Effector memory CD4-positive, alpha-beta T cell (primary cell): ENCODE results near the gene LDLRAD4.

Source experiments
- DNase-seq, 3 donors: peaks; one replicate each; pipeline ENCODE4 v3.0.0-alpha.2; 2020
- H3K27ac ChIP-seq: 2 replicates; pipeline ENCODE4 v1.7.0; 2013; ENCODE audit warnings: mild to moderate bottlenecking, low read length, moderate library complexity; ENCODE audit not compliant: insufficient read depth, poor library complexity, severe bottlenecking
- H3K27me3 ChIP-seq: replicated peaks from 2 replicates; pipeline ENCODE4 v1.7.0; 2013; ENCODE audit warnings: mild to moderate bottlenecking, low read length; ENCODE audit not compliant: insufficient read depth, control insufficient read depth, poor library complexity, severe bottlenecking
- H3K36me3 ChIP-seq: 2 replicates; pipeline ENCODE4 v1.7.0; 2013; ENCODE audit warnings: mild to moderate bottlenecking, low read length, moderate library complexity; ENCODE audit not compliant: control insufficient read depth, insufficient read depth
- H3K4me1 ChIP-seq: 2 replicates; pipeline ENCODE4 v1.7.0; 2013; ENCODE audit warnings: low read length, mild to moderate bottlenecking; ENCODE audit not compliant: control insufficient read depth, insufficient read depth, poor library complexity, severe bottlenecking
- H3K4me3 ChIP-seq: 2 replicates; pipeline ENCODE4 v1.7.0; 2013; ENCODE audit warnings: low read length, low read depth, mild to moderate bottlenecking; ENCODE audit not compliant: insufficient read depth, poor library complexity, severe bottlenecking
- H3K9me3 ChIP-seq: 2 replicates; pipeline ENCODE4 v1.7.0; 2013; ENCODE audit warnings: mild to moderate bottlenecking, low read length, moderate library complexity; ENCODE audit not compliant: control insufficient read depth

The LDLRAD4 gene

DNA sequence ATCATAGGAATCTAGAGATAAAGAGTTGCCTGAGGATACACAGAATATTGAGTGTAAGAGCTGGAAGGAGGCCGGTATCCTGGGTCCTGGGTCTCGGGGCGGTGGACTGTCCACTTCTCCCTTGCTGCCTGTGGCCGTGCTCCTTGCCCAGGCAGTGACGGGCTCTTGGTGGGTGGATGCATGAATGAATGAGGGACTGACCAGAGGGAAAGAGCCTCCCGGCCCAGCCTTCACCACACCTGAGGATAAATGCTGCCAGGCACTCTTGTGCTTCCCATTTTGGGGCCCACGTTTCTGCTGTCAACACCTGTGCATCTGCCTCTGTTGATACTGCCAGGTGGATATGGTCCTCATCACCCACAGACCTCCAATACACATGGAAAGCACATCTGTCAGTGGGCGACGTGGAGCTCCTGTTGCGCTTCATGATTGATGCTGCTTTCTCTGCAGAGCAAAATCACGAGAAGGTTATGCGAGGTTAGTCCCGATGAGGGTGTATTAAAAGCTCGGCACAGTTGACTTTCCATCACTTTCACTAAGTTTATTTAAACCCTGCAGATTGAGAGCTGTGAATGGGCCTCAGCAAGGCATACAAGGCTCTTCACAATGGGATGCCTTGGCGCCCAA is 211.4 kb downstream of the LDLRAD4 start:
- Histone ChIP-seq H3K27me3 (no peaks in the 10 kb centered on the region), H3K4me3 (no peak overlapping the region), H3K4me1 (peaks cover 5% of the 10 kb centered on the region), H3K9me3 (no peaks in the 10 kb centered on the region), H3K36me3 (no peaks in the 10 kb centered on the region), H3K27ac (no peak overlapping the region)
- no peak for DNase-seq

DNA sequence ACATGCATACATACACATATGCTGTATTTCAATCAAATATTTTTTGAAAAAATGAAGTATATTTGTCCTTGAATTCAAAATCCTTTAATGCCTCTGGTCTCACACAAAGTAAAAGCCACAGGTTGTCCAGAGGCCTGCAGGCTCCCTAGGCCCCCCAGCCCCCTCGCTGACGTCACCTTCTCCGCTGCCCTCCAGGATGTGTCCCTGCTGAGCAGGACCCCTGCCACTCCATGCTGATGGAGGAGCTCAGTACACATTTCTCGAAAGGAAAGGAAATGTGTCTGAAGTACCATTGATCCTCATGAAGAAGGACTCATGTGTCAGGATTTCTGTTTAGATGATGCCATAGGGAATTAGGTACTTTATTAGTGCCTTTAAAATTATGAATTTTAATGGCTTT is 212.1 kb downstream of the LDLRAD4 start:
- H3K36me3 ChIP-seq = no peaks in the 10 kb centered on the region
- H3K4me3 ChIP-seq = no peak overlapping the region
- no peak for DNase-seq
- H3K9me3 ChIP-seq = no peaks in the 10 kb centered on the region
- no peak overlapping the region for H3K27ac ChIP-seq
- H3K4me1 ChIP-seq = no peaks in the 10 kb centered on the region
- no peaks in the 10 kb centered on the region for H3K27me3 ChIP-seq

DNA sequence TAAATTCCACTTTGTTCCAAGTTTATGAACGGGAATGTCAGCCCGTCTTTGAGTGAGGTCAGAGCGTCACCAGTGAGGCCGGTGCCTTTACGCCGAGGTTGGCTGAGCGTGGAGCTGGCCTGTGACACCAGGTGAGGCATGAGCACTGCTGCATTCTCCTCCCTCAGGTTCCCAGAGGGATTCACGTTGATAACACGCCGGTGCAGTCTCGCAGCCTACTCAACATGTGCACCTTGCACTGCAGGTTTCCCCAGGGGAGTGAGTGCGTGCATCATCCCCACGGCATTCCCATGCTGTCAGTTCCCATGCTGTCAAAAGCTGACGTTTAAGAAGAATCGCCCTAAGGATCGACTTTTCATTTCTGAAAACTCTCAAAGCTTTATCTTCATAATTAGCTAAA is 213.3 kb downstream of the LDLRAD4 start:
- Histone ChIP-seq H3K27me3 (no peaks in the 10 kb centered on the region), H3K9me3 (no peaks in the 10 kb centered on the region), H3K36me3 (no peaks in the 10 kb centered on the region), H3K4me3 (no peak overlapping the region), H3K27ac (no peak overlapping the region), H3K4me1 (peaks cover 9% of the 10 kb centered on the region)
- DNase-seq = no peak

DNA sequence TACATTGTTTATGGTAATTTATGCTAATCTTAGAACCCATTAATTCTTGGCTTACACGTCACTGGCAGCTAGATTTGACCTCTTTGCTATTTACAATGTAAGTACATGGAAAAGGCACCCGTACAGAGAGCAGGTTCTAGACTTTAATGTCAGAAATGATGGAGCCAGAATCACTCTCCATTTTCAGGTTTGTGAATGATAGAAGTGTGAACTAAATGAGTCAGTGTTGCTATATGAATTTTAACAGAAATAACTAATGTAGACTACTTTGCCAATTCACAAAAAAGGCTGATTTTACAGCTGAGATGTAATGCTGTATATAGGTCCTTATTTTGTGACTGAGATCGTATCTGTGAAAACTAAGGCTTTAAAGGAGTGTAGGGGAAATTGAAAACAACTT is 214.6 kb downstream of the LDLRAD4 start:
- Histone ChIP-seq H3K4me3 (no peak overlapping the region), H3K27ac (no peak overlapping the region), H3K36me3 (no peaks in the 10 kb centered on the region), H3K9me3 (no peaks in the 10 kb centered on the region), H3K27me3 (no peaks in the 10 kb centered on the region), H3K4me1 (peaks cover 21% of the 10 kb centered on the region)
- no peak for DNase-seq

DNA sequence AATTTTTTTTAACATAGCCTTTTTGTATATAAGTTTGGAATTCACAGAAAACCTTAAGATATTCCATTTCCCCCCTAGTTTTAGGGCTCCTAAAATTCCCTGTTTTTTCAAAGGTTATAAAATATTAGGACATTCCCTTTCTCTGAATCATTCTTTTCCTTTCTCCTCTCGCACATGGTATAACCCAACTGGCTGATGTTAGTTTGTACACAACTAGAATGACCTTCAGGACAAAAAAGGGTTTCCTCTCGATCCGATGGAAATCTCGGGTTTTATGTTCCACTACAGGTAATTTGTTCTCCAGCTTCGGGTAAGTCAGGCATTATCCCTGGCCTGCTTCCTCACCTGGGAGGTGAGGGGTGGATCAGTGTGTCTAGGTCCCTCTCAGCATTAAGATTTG is 215.1 kb downstream of the LDLRAD4 start:
- H3K27ac ChIP-seq = no peak overlapping the region
- DNase-seq = no peak
- no peak overlapping the region for H3K4me3 ChIP-seq
- H3K36me3 ChIP-seq = no peaks in the 10 kb centered on the region
- H3K9me3 ChIP-seq = no peaks in the 10 kb centered on the region
- no peaks in the 10 kb centered on the region for H3K27me3 ChIP-seq
- H3K4me1 ChIP-seq = peaks cover 24% of the 10 kb centered on the region

DNA sequence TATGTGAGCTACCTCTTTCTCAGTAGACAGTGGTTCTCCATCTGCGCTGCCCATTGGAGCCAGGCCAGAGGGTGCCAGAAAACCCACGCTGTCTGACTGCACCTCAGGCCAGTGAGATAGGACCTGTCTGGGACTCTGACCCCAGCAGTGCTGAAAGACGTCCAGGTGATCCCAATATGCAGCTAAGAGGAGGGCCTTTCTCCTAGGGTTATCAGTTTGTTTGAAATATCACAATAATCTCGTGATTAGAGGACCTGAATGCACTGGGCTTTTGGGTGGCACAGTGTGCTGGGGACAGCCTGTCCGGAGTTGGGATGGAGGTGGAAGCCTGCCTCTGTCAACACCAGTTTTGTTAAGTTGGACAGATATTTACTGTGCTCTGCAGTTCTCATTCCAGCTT is 216.3 kb downstream of the LDLRAD4 start:
- no peak overlapping the region for H3K4me3 ChIP-seq
- no peaks in the 10 kb centered on the region for H3K36me3 ChIP-seq
- DNase-seq = no peak
- peaks cover 24% of the 10 kb centered on the region for H3K4me1 ChIP-seq
- no peaks in the 10 kb centered on the region for H3K9me3 ChIP-seq
- peak overlapping the region; percentile 42 for H3K27ac ChIP-seq
- H3K27me3 ChIP-seq = no peaks in the 10 kb centered on the region

DNA sequence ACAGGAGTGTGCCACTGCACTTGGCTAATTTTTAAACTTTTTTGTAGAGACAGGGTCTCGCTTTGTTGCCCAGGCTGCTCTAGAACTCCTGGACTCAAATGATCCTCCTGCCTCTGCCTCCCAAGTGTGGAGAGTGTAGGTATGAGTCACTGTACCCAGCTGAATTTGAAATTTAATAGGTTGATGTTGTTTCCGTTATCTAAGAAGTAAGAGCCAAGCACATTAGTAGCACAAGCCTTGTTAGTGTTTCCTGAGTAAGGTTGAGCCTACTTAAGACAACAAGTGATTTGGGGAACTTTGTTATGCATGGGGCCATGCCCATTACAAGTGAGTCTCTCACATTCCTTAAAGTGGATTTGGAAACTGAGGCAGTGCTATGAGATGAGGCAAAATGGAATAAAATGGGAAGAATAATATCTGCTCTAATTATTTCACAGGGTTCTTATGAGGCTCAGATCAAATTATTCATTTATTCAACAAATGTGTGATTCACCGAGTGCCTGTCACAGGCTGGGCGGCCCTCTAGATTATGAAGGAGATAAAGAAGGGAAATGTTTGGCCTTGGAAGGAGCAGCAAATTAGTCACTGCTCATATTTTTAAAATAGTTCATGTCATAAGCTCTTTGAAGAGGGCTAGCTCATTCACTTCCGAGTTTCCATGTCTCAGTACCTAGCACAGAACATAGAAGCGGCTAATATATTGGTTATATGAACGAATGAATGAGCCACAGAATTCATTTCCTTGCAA is 217.2 kb downstream of the LDLRAD4 start:
- peak overlapping the region; percentile 78 for H3K27ac ChIP-seq
- no peak overlapping the region for H3K4me3 ChIP-seq
- peaks cover 24% of the 10 kb centered on the region for H3K4me1 ChIP-seq
- no peaks in the 10 kb centered on the region for H3K9me3 ChIP-seq
- DNase-seq = no peak
- no peaks in the 10 kb centered on the region for H3K27me3 ChIP-seq
- no peaks in the 10 kb centered on the region for H3K36me3 ChIP-seq

DNA sequence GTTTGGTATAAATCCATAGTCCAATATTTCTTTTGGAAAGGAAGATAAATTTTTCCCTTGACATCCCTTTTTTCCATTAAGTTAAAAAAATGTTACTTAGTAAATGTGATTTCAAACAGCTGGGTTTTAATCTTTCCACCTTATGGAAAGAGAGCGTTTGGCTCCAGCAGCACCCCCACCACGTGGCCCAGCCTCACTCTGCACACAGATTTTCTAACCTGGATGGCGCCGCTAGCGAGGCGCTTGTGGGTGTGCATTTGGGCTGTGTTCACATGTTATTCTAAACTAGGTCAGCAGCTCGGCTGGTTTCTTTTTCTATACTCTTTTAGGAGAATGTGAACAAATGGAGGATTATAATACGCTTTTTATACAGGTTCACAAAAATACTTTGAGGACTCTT is 218.0 kb downstream of the LDLRAD4 start:
- peak; percentile 25 to 41 (median 35) for DNase-seq
- Histone ChIP-seq H3K9me3 (no peaks in the 10 kb centered on the region), H3K4me1 (peaks cover 24% of the 10 kb centered on the region), H3K27ac (peak overlapping the region; percentile 78), H3K4me3 (no peak overlapping the region), H3K36me3 (no peaks in the 10 kb centered on the region), H3K27me3 (no peaks in the 10 kb centered on the region)

DNA sequence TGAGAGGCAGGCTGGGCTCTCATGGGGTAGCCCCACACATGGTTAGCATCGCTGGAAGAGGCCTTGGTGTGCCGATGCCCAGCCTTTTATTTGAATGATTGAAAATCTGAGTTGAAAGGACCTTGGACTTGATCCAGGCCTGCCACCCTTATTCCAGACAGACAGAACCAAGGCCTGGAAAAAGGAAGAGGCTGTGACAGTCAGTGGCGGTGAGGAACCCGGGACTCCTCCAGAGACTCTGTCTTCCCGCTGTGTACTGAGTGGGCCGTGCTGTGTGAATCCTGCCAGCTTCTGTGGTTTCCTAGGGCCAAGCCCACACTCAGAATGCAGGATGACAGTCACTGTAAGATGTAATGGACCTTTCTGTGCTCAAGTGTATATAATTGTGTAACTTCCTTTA is 218.5 kb downstream of the LDLRAD4 start:
- no peak overlapping the region for H3K4me3 ChIP-seq
- H3K4me1 ChIP-seq = peaks cover 24% of the 10 kb centered on the region
- DNase-seq = no peak
- H3K36me3 ChIP-seq = no peaks in the 10 kb centered on the region
- no peaks in the 10 kb centered on the region for H3K27me3 ChIP-seq
- H3K9me3 ChIP-seq = no peaks in the 10 kb centered on the region
- H3K27ac ChIP-seq = peak overlapping the region; percentile 78

DNA sequence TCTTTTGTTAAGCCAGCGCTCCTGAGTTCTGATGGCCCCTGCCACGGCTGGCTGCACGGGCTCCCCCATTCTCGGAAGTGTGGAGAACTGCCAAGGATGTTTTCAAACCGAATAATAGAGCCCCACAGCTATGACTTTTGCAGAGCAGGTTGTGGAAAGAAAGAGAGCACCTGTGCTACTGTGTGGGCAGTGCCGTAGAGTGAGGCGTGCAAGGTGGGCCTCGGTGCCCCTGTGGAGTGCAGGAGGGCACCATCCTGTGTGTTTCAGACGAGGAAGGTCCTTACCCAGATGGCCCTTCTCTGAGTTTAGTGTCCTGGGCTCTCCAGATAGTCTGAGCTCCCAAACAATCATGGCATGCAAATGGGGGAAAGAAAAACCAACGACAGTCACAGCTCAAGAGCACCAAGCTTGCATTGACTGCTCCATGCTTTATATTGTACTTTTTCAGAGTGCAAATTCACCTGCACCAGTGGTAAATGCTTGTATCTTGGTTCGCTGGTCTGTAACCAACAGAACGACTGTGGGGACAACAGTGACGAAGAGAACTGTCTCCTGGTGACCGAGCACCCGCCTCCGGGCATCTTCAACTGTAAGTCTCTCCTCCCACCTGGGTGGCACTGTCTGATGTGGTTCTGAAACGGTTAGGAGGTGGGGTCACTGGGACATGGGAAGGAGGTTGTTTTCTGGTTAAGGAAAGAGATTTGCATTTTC is 219.4 kb downstream of the LDLRAD4 start:
- peak; percentile 19 to 46 (median 20) for DNase-seq
- H3K27ac ChIP-seq = peak overlapping the region; percentile 78

More for the DNA sequence above, 219.4 kb downstream of the LDLRAD4 start:
- Histone ChIP-seq H3K9me3 (no peaks in the 10 kb centered on the region), H3K36me3 (no peaks in the 10 kb centered on the region), H3K27me3 (no peaks in the 10 kb centered on the region), H3K4me3 (no peak overlapping the region), H3K4me1 (peaks cover 24% of the 10 kb centered on the region)
